K562 (cell line): ENCODE measurements around the gene COMMD2. TPM values are rescaled to one million over a fixed set of nuclear protein-coding genes. Genes with fewer than 3 reads are reported as not detected.

Experiments used
- polyA plus RNA-seq, 8 experiments: library from polyadenylated mRNA; depleted of rRNA in 4 of 8; stranded (reverse) in 5 of 8; unstranded in 3 of 8; fragments of >200 nt; fragmentation: Nextera tagmentation in 2 of 8; fragmentation: Illumina TruSeq in 1 of 8; extraction: Ambion mirVana in 2 of 8; extraction: Trizol in 1 of 8; gene quantifications; 2 replicates each; pipeline versions ENCODE4 v1.2.1 to v1.2.3, GENCODE V29; 2011 to 2014; ENCODE audit warnings: inconsistent platforms in 1 of 8, missing spikeins in 1 of 8
- total RNA-seq, 7 experiments: library from RNA; depleted of rRNA in 6 of 7; stranded (reverse); fragments of >200 nt in 6 of 7; fragmentation: Illumina TruSeq in 2 of 7; extraction: Trizol in 2 of 7; gene quantifications; 2 replicates each; pipeline versions ENCODE4 v1.2.1 to v1.2.3, GENCODE V29; 2011 to 2021; ENCODE audit warnings: low replicate concordance in 1 of 7
- TF ChIP-seq, protein P1 (sequence below), 2 experiments: fragments of 150-350 bp in 1 of 2; IDR thresholded peaks; 2 replicates each; pipeline ENCODE4 v1.6.1; 2012 to 2016; ENCODE audit warnings: low read depth in 2 of 2, low read length in 2 of 2, mild to moderate bottlenecking in 1 of 2, moderate library complexity in 1 of 2
- TF ChIP-seq, protein P2 (sequence below): fragments of 150-350 bp; IDR thresholded peaks from 2 replicates; pipeline ENCODE4 v1.6.1; 2014; ENCODE audit warnings: low read depth, mild to moderate bottlenecking, low read length, borderline replicate concordance
- TF ChIP-seq, protein P3 (sequence below), 2 experiments: fragments of 450-650 bp; conservative IDR thresholded peaks; 2 replicates each; pipeline ENCODE4 v1.6.1; 2017; ENCODE audit warnings: mild to moderate bottlenecking in 2 of 2, moderate library complexity in 2 of 2

COMMD2 gene
- total and polyA plus RNA-seq, 9 of the 15 experiments (the other 6 are each of a cell fraction or from before 2014, with no cell fraction given), result 25.8 to 102 (median 41.8) TPM

DNA sequence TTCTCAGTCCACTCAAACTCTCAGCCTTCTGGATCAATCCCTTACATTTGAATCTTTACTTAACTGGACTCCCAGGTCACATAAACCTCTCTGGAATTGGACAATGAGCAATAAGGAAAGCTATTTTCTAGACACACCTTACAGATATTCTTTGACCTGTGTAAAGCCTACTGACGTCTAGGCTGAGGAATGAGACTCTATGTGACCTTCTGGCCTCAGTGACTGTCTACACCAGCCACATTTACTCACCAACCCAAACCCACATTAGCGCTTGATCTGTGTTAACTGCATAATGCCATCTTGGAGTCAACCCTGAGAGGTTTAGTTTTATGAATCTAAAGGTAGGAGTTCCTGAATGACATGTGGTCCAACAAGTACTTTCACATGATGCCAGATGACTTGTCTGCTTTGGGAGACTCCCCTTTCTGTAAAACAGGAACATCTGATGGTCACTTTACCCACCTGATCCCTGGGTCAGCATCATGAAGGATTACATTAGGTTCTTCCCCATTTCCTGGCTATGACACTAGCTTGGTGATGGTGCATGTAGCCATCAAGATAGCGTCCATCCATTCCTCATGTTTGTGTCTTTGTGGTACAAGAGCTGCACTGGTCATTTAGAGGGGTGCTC, 11.4 kb upstream of the COMMD2 start (continued):
- TF ChIP-seq, protein P1, sequence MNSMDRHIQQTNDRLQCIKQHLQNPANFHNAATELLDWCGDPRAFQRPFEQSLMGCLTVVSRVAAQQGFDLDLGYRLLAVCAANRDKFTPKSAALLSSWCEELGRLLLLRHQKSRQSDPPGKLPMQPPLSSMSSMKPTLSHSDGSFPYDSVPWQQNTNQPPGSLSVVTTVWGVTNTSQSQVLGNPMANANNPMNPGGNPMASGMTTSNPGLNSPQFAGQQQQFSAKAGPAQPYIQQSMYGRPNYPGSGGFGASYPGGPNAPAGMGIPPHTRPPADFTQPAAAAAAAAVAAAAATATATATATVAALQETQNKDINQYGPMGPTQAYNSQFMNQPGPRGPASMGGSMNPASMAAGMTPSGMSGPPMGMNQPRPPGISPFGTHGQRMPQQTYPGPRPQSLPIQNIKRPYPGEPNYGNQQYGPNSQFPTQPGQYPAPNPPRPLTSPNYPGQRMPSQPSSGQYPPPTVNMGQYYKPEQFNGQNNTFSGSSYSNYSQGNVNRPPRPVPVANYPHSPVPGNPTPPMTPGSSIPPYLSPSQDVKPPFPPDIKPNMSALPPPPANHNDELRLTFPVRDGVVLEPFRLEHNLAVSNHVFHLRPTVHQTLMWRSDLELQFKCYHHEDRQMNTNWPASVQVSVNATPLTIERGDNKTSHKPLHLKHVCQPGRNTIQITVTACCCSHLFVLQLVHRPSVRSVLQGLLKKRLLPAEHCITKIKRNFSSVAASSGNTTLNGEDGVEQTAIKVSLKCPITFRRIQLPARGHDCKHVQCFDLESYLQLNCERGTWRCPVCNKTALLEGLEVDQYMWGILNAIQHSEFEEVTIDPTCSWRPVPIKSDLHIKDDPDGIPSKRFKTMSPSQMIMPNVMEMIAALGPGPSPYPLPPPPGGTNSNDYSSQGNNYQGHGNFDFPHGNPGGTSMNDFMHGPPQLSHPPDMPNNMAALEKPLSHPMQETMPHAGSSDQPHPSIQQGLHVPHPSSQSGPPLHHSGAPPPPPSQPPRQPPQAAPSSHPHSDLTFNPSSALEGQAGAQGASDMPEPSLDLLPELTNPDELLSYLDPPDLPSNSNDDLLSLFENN (IDR thresholded peaks at IDR 0.05; ENCODE audit: low read depth in 2 of 2, low read length in 2 of 2), result no peak
- TF ChIP-seq, protein P2, sequence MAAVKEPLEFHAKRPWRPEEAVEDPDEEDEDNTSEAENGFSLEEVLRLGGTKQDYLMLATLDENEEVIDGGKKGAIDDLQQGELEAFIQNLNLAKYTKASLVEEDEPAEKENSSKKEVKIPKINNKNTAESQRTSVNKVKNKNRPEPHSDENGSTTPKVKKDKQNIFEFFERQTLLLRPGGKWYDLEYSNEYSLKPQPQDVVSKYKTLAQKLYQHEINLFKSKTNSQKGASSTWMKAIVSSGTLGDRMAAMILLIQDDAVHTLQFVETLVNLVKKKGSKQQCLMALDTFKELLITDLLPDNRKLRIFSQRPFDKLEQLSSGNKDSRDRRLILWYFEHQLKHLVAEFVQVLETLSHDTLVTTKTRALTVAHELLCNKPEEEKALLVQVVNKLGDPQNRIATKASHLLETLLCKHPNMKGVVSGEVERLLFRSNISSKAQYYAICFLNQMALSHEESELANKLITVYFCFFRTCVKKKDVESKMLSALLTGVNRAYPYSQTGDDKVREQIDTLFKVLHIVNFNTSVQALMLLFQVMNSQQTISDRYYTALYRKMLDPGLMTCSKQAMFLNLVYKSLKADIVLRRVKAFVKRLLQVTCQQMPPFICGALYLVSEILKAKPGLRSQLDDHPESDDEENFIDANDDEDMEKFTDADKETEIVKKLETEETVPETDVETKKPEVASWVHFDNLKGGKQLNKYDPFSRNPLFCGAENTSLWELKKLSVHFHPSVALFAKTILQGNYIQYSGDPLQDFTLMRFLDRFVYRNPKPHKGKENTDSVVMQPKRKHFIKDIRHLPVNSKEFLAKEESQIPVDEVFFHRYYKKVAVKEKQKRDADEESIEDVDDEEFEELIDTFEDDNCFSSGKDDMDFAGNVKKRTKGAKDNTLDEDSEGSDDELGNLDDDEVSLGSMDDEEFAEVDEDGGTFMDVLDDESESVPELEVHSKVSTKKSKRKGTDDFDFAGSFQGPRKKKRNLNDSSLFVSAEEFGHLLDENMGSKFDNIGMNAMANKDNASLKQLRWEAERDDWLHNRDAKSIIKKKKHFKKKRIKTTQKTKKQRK, result no peak
- TF ChIP-seq, protein P3, sequence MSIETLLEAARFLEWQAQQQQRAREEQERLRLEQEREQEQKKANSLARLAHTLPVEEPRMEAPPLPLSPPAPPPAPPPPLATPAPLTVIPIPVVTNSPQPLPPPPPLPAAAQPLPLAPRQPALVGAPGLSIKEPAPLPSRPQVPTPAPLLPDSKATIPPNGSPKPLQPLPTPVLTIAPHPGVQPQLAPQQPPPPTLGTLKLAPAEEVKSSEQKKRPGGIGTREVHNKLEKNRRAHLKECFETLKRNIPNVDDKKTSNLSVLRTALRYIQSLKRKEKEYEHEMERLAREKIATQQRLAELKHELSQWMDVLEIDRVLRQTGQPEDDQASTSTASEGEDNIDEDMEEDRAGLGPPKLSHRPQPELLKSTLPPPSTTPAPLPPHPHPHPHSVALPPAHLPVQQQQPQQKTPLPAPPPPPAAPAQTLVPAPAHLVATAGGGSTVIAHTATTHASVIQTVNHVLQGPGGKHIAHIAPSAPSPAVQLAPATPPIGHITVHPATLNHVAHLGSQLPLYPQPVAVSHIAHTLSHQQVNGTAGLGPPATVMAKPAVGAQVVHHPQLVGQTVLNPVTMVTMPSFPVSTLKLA (conservative IDR thresholded peaks at IDR 0.05), result no peak
